HG03565 (cell line): Measurements from ENCODE around the gene BTBD16.

Experiments
- ATAC-seq: cut with Tn5 transposase; IDR thresholded peaks from one replicate; pipeline ENCODE4 v1.9.1; 2021; ENCODE audit warnings: mild to moderate bottlenecking, moderate library complexity; ENCODE audit not compliant: unreplicated experiment

The BTBD16 gene

GRCh38 chr10:122338609-122339441 lies 67.7 kb downstream of the BTBD16 start:
- ATAC-seq = no peak

GRCh38 chr10:122341141-122341810 lies 70.2 kb downstream of the BTBD16 start:
- ATAC-seq = no peak

GRCh38 chr10:122342293-122343134 lies 71.4 kb downstream of the BTBD16 start:
- ATAC-seq = no peak

GRCh38 chr10:122343135-122343800 lies 72.2 kb downstream of the BTBD16 start:
- ATAC-seq = no peak

- no peak for ATAC-seq
These were observed 72.8 kb downstream of the BTBD16 start for GRCh38 chr10:122343936-122344335.

- no peak for ATAC-seq
These were observed 73.7 kb downstream of the BTBD16 start for GRCh38 chr10:122344741-122345258.

GRCh38 chr10:122346326-122346950 lies 75.3 kb downstream of the BTBD16 start:
- ATAC-seq = no peak

GRCh38 chr10:122347170-122347841 lies 76.2 kb downstream of the BTBD16 start:
- no peak for ATAC-seq

- no peak for ATAC-seq
These were observed 77.4 kb downstream of the BTBD16 start for GRCh38 chr10:122348512-122348911.

- ATAC-seq = no peak
These were observed 77.9 kb downstream of the BTBD16 start for GRCh38 chr10:122348935-122349361.

- ATAC-seq = no peak
These were observed 78.8 kb downstream of the BTBD16 start for GRCh38 chr10:122349758-122350369.

- no peak for ATAC-seq
These were observed 79.8 kb downstream of the BTBD16 start for GRCh38 chr10:122350893-122351292.

GRCh38 chr10:122352817-122353525 lies 81.9 kb downstream of the BTBD16 start:
- no peak for ATAC-seq

- ATAC-seq = no peak
These were observed 83.3 kb downstream of the BTBD16 start for GRCh38 chr10:122354383-122354782.

GRCh38 chr10:122357685-122358084 lies 86.6 kb downstream of the BTBD16 start:
- ATAC-seq = no peak

- no peak for ATAC-seq
These were observed 88.5 kb downstream of the BTBD16 start for GRCh38 chr10:122359621-122360020.

- ATAC-seq = no peak
These were observed 90.0 kb downstream of the BTBD16 start for GRCh38 chr10:122361046-122361445.

- ATAC-seq = no peak
These were observed 91.0 kb downstream of the BTBD16 start for GRCh38 chr10:122362031-122362592.
